Smooth muscle cell of the coronary artery (primary cell): ENCODE results near the gene RALGPS2. TPM values are rescaled to one million over a fixed set of nuclear protein-coding genes. Genes with fewer than 3 reads are reported as not detected.

Experiments
- total RNA-seq: library from RNA; depleted of rRNA; stranded (reverse); fragments of >200 nt; gene quantifications from 2 replicates; pipeline ENCODE4 v1.2.3, GENCODE V29; 2014; ENCODE audit warnings: low replicate concordance

RALGPS2 gene
- total RNA-seq: 7.2 and 26.2 TPM in 2 replicates

GRCh38 chr1:178724728-178725465, at the start of gene RALGPS2:
Gene RALGPS2 (plus strand): TSS chr1:178725244. CDS start chr1:178776765, 51,521 bp downstream.

GRCh38 chr1:178870944-178871343, 145.9 kb downstream of the RALGPS2 start, which contains the start of gene ANGPTL1:
Gene ANGPTL1 (minus strand): TSS chr1:178871077. CDS start chr1:178865776, 5,301 bp downstream.

Other genes with a start within 250 kb of the RALGPS2 start
- 0.08 TPM in 1 of 2 replicates, not detected in the other for gene CLEC20A, start 228.3 kb upstream of the RALGPS2 start, total RNA-seq
- gene TEX35, start 212.1 kb upstream of the RALGPS2 start, total RNA-seq: not detected in 2 replicates
- 2.8 and 5.6 TPM in 2 replicates for gene ANGPTL1, start 145.8 kb downstream of the RALGPS2 start, total RNA-seq